Esophagus squamous epithelium (tissue), 5 donors: ENCODE measurements around the gene LPO. TPM values are rescaled to one million over a fixed set of nuclear protein-coding genes. Genes with fewer than 3 reads are reported as not detected.

Source experiments
- DNase-seq: peaks from one replicate; lab custom pipeline; 2025; lab: John Stamatoyannopoulos, UW
- H3K27ac ChIP-seq, 4 donors: fragments of 200-600 bp; sonication (generic); one replicate each; pipeline ENCODE4 v1.5.1; 2016 to 2019; ENCODE audit warnings: mild to moderate bottlenecking in 1 of 4
- H3K27me3 ChIP-seq, 4 donors: fragments of 200-600 bp; sonication (generic); 1 replicate in 3 of 4; 2 replicates in 1 of 4; pipeline versions ENCODE4 v1.5.1 to v1.6.0; 2017 to 2021; ENCODE audit warnings: antibody characterized with exemption in 1 of 4
- H3K36me3 ChIP-seq, 3 donors: fragments of 200-600 bp; sonication (generic); one replicate each; pipeline ENCODE4 v1.5.1; 2016 to 2019
- H3K4me1 ChIP-seq, 3 donors: fragments of 200-600 bp; sonication (generic); one replicate each; pipeline ENCODE4 v1.5.1; 2017 to 2019
- H3K4me3 ChIP-seq, 4 donors: fragments of 200-600 bp; sonication (generic); 1 replicate in 3 of 4; 2 replicates in 1 of 4; pipeline ENCODE4 v1.5.1; 2016 to 2019; ENCODE audit warnings: mild to moderate bottlenecking in 2 of 4, moderate library complexity in 1 of 4
- H3K9me3 ChIP-seq, 3 donors: fragments of 200-600 bp; sonication (generic); one replicate each; pipeline ENCODE4 v1.5.1; 2016 to 2019
- POLR2A ChIP-seq, 4 donors: fragments of 450-650 bp; IDR thresholded peaks; one replicate each; pipeline ENCODE4 v1.6.1; 2017; ENCODE audit warnings: antibody characterized with exemption in 4 of 4, mild to moderate bottlenecking in 4 of 4, moderate library complexity in 3 of 4
- WGBS, 2 donors: methylation state at CpG; one replicate each; pipeline ENCODE4 v1.1.5; 2018; 5-methylcytosine and 5-hydroxymethylcytosine counted together
- intact Hi-C: fragments of 100-400 bp; cut with DNase I; formaldehyde crosslinking; loops from one replicate; pipeline ENCODE4 v1.15.0; 2022
- total RNA-seq, 4 donors: library from RNA; depleted of rRNA; stranded (reverse); fragments of >200 nt; gene quantifications; one replicate each; pipeline ENCODE4 v1.1.0, GENCODE V29; 2016
- TF ChIP-seq, protein P1 (sequence below), 6 experiments: fragments of 450-650 bp in 4 of 6; fragments of 200-600 bp in 2 of 6; sonication (generic) in 2 of 6; IDR thresholded peaks; one replicate each; pipeline ENCODE4 v1.5.1; 2016 to 2019; ENCODE audit warnings: antibody characterized with exemption in 6 of 6, mild to moderate bottlenecking in 4 of 6, moderate library complexity in 4 of 6
- donor health status: DM: yes; HTN: yes; CAD: no.

LPO gene
- total RNA-seq, 4 donors from 2014 or later: 0.27 to 2.5 TPM; not detected in 2

DNA sequence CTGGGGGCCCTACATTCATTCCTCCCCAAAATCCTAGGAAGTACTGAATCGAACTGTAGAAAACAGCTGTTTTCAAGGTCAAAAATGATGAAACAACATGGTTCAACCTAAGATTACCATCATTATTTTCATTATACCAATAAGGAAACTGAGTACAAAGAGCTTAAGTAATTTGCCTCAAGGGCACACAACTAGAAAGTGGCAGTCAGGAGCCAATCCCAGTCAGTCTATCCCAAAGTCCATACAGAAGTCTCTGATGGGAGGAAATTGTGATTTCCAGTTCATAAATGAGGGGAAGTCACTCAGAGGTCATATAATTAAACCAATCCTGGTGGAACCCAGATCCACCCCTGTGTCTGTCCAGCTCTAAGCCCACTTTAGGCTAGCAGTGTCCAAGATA, 8.4 kb downstream of the LPO start:
- Histone ChIP-seq H3K4me3 (no peak overlapping the region), H3K27ac (no peak overlapping the region), H3K9me3 (no peaks in the 10 kb centered on the region), H3K27me3 (peaks cover 0 to 86% (median 3%) of the 10 kb centered on the region in 4 donors), H3K4me1 (peaks cover 8 to 14% (median 9%) of the 10 kb centered on the region in 3 donors), H3K36me3 (no peaks in the 10 kb centered on the region)
- TF ChIP-seq POLR2A (IDR thresholded peaks at IDR 0.05): no peak
- TF ChIP-seq, protein P1, sequence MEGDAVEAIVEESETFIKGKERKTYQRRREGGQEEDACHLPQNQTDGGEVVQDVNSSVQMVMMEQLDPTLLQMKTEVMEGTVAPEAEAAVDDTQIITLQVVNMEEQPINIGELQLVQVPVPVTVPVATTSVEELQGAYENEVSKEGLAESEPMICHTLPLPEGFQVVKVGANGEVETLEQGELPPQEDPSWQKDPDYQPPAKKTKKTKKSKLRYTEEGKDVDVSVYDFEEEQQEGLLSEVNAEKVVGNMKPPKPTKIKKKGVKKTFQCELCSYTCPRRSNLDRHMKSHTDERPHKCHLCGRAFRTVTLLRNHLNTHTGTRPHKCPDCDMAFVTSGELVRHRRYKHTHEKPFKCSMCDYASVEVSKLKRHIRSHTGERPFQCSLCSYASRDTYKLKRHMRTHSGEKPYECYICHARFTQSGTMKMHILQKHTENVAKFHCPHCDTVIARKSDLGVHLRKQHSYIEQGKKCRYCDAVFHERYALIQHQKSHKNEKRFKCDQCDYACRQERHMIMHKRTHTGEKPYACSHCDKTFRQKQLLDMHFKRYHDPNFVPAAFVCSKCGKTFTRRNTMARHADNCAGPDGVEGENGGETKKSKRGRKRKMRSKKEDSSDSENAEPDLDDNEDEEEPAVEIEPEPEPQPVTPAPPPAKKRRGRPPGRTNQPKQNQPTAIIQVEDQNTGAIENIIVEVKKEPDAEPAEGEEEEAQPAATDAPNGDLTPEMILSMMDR (IDR thresholded peaks at IDR 0.05): no peak
- WGBS, 2 donors: 69 to 93% methylated on average over 1 of the region's 1 CpG
- DNase-seq: no peak
- intact Hi-C loops: no loop called here

DNA sequence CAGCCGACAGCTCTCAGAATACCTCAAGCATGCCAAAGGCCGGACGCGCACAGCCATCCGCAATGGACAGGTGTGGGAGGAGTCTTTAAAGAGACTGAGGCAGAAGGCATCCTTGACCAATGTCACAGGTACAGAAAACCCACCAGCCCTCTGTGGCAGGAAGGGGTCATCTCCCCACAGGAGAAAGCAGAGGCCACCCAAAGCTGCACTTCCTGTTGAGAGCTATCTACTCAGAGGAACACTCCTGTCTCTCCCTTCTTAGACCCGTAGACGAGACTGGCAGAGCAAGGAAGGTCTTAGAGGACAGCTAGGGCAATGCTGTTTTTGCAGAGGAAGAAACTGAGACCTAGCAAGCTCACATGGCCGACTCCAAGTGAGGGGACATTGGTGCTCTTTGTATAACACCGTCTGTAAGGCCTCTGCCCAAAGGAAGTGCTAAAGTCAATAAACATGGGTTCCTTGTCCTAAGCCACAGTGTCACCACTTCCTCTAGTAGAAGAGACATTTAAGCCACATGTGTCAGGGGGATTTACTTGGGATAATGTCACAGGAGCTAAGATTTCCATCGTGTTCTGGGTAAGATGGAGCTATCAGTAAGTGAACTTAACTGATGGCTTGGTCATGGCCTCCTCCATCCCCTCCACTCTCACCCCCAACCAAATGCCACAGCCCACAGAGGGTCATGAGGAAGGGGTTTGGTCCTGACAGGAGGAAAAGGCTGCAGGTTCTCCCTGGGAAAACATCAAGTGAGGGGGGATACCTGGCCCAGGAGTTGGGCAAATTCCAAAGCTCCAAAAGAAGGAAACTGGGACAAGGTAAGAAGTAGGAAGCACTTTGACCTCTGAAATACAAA, 9.4 kb downstream of the LPO start:
- intact Hi-C loops: no loop called here
- TF ChIP-seq, protein P1 (IDR thresholded peaks at IDR 0.05): no peak
- no peak for TF ChIP-seq POLR2A (IDR thresholded peaks at IDR 0.05)
- Histone ChIP-seq H3K9me3 (no peaks in the 10 kb centered on the region), H3K27ac (no peak overlapping the region), H3K27me3 (peaks cover 0 to 85% (median 2%) of the 10 kb centered on the region in 4 donors), H3K4me3 (no peak overlapping the region), H3K4me1 (peaks cover 8 to 14% (median 9%) of the 10 kb centered on the region in 3 donors), H3K36me3 (no peaks in the 10 kb centered on the region)
- DNase-seq: no peak
- 64 to 77% methylated on average over 5 to 9 of the region's 10 CpGs for WGBS, 2 donors

DNA sequence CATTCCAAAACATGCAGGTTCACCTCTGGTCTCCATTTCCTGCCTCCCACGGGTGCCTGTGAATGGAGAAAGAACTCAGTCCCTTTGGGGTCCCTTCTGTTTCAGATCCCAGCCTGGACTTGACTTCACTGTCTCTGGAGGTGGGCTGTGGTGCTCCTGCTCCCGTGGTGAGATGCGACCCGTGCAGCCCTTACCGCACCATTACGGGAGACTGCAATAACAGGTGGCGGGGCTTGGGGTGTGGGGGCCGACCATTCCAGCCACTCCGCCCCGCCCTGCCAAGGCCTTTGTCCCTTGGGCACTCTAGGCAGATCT, 10.5 kb downstream of the LPO start:
- intact Hi-C loops: no loop called here
- WGBS, 2 donors: 16 to 23% methylated on average over 5 of the region's 10 CpGs
- Histone ChIP-seq H3K4me1 (peaks cover 8 to 14% (median 9%) of the 10 kb centered on the region in 3 donors), H3K27ac (no peak overlapping the region), H3K36me3 (no peaks in the 10 kb centered on the region), H3K4me3 (peak overlapping the region in 3 of 4 donors; percentile 43 to 68 (median 44)), H3K9me3 (no peaks in the 10 kb centered on the region), H3K27me3 (peaks cover 0 to 82% (median 2%) of the 10 kb centered on the region in 4 donors)
- no peak for TF ChIP-seq POLR2A (IDR thresholded peaks at IDR 0.05)
- TF ChIP-seq, protein P1 (IDR thresholded peaks at IDR 0.05): no peak
- DNase-seq: no peak

DNA sequence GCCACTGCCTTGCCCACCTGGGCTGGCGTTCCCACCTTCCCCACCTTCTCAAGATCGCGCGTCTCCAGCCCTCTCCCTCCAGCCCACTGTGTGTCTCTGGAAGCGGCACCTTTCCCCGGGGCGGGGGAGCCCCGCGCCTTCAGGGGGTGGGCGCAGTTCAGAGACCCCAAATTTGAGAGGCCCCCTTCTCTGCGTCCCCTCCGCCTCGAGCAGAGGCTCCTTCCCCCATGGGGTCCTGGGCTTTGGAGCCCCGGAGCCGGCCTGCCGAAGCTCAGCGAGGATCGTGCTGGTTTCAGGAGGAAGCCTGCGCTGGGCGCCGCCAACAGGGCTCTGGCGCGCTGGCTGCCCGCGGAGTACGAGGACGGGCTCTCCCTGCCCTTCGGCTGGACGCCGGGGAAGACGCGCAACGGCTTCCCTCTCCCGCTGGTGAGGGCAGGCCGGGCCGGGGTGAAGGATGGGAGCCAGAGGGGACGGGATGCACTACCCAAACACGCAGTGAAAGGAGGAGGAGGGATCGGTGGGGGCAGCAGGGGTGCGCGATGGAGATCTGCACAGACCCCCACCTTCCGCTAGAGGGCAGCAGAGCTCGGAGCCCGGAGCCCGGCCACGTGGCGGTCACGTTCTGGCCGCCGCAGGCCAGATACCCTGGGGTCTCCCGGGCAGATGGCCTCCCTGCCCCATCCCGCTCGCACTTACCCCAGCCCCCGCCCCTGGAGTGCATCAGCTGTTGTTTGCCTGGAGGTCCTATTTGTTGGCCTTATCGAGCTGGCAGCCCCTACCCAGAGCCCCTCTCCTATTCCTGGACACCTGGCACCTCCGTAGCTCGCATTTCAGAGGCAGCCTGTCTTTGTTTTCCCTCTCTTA, 11.1 kb downstream of the LPO start:
- no peak for DNase-seq
- TF ChIP-seq, protein P1 (IDR thresholded peaks at IDR 0.05): peak; percentile 76 to 91 (median 84)
- no peak for TF ChIP-seq POLR2A (IDR thresholded peaks at IDR 0.05)
- intact Hi-C loops: no loop called here
- Histone ChIP-seq H3K4me3 (peak overlapping the region; percentile 25 to 68 (median 44)), H3K27me3 (peaks cover 0 to 82% (median 2%) of the 10 kb centered on the region in 4 donors), H3K4me1 (peaks cover 8 to 14% (median 9%) of the 10 kb centered on the region in 3 donors), H3K27ac (no peak overlapping the region), H3K9me3 (no peaks in the 10 kb centered on the region), H3K36me3 (no peaks in the 10 kb centered on the region)
- 9 to 31% methylated on average over 2 to 31 of the region's 57 CpGs for WGBS, 2 donors
